ENCODE results near the gene KHDRBS2.
"Not testable (repeated sequence)": the region's sequence is repeated elsewhere in the genome, so short reads cannot be mapped to it uniquely, and the experiment has no call there.

KHDRBS2 gene

DNA sequence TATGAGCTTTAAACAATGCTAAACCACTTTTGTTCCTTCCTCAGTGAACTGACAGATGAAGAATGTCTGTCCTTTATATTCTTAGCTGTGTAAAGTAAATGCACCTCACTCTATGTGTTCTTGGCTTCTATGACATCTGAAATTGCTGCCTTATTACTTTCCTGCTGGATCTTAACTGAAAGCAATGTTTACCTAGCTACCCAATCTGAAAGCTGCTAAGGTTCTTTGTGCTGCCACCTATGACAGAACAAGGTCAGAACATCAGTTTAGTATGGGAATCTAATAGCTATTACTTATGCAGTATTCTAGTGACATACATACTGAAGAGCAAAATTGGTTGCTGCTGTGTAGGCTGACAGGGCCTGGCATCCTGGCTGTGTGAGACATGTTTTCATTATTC is 444.1 kb downstream of the KHDRBS2 start:
- no peak for DNase-seq

DNA sequence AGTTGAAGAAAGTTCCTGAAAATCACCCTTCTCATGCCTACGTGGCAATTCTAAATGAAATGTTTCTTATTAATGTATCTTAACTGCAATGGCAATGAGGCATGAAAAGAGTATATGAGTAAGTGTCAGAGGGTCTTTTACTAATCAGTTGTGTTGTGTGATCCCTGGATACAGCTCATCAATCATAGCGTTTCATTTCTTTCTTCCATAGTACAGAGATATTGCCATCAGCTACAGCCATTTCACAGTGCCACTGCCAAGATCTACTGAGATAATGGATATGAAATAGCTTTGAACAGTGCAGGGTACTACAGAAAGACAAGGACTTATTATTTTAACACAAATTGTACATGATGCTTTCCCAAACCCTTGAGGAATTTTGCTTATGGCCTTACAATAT is 450.8 kb downstream of the KHDRBS2 start:
- DNase-seq, result no peak

DNA sequence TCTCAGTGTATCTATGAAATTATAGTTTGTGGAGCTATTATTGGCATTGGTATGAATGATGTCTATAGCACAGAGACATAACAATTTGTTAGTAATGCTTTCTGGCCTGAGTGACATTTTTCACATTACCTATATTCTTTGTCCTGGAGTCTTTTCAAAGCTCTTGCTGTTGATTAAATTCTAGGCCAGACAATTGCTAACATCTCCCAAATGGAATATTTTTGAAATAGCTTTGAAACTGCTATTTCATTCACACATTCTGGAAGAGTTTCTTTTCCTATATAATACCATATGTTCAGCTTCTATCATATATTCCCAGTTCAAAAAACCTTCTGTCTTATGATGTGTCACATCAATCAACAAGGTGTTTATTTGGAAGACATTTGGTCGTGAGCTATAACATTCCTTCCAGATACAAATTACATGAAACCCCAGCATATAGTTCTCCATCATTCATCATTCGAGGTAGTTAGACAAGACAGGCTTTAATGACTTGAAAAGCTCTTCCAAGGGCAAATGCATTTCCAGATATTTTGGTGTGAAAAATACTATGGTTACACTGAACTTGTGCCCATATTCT is 452.8 kb downstream of the KHDRBS2 start:
- DNase-seq, result no peak

DNA sequence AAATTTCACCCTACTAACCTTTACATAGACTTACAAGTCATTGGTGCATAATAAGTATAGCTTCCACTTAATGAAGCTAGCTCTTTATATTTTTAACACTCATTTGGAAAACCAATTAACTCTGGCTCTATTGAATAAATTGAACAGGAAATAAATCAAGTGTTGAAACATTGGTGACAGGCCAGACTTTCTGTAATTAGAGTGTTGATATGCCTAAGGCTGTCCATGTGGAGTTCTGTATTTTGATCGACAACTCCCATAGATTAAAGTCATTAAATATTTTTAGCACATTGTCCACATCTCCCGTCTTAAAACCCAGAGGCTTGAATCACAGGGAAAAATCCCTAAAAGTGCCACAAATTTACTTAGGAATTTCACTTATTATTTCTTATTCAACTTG is 468.3 kb downstream of the KHDRBS2 start:
- no peak for DNase-seq

DNA sequence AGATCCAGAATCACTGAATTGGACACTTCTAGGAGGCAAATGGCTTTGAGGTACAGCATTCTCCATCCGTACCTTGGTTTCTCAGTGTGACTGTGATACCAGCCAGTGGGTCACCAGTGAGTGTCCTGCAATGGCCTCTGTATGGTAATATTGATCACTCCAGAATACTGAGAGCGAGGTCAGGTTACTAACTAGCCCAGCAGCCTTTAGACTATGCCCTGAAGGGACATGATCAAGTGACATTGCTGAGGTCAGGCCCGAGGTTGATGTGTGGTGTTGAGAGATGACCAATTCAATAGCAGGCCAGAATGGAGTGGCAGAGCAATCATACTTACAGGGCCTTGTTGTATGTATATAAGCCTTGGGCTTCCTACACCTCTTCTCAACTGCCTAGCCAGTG is 476.0 kb downstream of the KHDRBS2 start:
- DNase-seq, result no peak

DNA sequence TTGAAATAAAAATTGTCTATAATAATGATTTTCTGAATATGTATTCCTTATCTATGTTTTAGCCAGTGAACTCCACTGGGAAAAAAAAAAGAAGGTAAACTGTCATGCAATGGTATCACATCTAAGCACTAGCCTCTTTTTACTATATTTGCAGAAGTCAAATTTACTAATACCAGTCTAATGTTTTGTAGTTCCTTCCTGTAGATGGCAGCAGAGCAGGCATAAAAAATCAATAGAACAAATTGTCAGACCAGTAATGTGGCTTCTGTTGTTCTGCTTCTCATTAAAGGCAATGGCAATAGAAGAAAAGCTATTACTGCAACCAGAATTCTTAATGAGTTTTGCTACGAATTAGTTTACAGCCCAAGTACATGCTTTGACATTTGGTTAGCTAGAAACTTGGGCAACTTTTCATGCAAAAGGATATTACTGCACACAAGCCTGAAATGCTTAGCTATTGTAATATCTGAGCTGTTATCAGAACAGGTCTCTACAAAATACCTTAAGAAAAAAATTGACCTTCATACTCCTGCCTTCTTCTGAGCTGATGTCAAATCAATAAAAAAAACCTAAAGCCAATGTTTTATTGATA is 476.9 kb downstream of the KHDRBS2 start:
- DNase-seq, result peak; percentile 13

DNA sequence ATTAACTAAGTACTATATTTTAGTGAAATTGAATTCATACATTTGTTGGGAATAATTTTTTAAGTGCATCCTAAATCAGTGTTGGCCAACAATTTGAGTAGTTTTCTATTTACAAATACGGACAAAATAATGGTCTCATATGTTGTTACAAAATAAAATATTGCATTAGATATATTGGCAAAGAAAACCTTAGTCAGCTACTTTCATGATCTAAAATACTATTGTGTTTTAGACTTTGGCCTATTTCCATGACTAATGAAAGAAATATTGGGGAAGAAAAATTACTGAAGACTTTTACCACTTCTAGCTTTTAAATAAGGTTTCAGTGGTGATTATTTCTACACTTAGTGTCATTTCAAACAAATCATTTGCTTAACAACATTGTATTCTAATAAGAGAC is 498.0 kb downstream of the KHDRBS2 start:
- no peak for DNase-seq

DNA sequence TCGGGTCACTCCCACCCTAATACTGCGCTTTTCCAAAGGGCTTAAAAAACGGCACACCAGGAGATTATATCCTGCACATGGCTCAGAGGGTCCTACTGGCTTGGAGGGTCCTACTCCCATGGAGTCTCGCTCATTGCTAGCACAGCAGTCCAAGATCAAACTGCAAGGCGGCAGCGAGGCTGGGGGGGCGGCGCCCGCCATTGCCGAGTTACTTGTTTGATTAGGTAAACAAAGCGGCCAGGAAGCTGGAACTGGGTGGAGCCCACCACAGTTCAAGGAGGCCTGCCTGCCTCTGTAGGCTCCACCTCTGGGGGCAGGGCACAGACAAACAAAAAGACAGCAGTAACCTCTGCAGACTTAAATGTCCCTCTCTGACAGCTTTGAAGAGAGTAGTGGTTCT is 516.6 kb downstream of the KHDRBS2 start:
- DNase-seq, result not testable (repeated sequence)

DNA sequence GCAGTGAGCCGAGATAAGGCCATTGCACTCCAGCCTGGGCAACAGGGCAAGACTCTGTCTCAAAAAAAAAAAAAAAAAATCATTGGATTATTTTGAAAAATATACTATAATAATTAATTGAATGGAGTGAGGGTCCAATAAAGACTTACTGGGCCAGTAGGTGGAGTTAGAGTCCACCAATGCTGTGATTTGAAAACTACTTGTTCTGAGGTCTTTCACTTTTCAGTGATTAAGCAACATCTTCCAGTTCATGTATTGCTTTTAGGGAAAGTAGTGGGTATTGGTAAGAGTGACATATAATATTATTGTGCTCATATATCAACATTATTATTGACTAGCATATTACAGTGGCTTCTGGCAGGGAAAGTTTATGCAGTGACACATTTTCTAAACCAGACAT is 530.3 kb downstream of the KHDRBS2 start:
- DNase-seq, result no peak

DNA sequence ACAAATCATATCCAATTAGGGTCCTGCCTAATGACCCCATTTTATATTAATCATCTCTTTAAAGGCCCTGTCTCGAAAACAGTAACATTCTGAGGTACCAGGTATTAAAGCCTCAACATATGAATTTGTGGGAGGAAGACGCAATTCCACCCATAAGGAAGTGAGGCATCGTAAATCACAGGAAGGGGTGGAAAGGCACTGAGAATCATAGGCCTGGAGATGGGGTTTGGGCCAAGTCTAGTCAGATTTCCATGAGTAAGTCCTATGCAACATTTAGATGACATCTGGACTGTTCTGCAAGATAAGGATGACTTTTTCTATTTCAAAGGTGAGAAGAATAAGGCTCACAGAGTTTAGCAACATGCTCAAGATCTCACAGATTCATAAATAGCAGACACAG is 534.0 kb downstream of the KHDRBS2 start:
- DNase-seq, result no peak

DNA sequence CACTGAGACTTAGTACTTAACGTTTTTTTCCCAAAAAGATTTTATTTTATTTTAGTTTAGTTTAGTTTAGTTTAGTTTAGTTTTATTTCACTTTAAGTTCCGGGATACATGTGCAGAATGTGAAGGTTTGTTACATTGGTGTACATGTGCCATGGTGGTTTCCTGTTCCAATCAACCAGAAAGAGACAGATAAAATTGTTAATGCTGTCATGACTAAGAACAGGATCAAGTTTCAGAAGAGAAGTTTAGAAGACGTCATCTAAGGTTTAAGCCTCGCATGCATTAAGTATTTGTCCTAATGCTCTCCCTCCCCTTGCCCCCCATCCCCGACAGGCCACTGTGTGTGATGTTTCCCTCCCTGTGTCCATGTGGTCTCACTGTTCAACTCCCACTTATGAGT is 540.0 kb downstream of the KHDRBS2 start:
- DNase-seq, result no peak

DNA sequence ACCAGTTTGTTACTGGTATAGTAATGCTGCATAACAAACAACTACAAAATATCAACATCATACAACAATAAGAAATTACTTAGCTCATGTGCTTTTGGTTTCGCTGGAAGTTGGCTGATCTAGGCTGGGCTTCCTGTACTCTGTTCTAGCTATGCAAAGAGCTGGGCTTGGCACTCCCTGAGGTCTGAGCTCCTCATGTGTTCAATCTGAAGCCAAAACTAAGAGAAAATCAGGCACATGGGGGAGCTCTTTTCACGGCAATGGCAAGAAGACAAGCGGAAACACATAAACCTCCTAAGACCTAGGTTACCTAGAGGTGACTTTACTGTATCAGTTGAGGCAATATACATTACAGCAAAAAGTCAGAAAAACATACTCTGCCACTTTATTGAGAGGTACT is 574.2 kb downstream of the KHDRBS2 start:
- no peak for DNase-seq

DNA sequence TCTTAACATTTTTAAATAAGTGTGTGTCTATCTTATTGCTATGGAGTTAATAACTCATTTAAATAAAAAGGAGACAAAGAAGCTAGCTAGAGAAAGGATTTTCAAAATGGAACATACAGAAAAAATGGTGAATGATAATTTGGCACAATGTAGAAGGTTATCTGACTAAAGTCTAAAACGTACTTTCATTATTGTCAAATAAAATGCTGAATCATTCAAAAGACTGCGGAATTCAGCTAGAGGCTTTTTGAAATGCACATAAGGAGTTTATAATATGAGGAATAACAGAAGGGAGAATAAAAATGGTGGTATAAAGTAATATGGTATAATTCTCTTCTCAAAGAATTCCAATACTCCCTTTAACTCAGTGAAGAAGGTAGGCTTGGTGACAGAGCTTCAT is 597.9 kb downstream of the KHDRBS2 start:
- DNase-seq, result no peak

DNA sequence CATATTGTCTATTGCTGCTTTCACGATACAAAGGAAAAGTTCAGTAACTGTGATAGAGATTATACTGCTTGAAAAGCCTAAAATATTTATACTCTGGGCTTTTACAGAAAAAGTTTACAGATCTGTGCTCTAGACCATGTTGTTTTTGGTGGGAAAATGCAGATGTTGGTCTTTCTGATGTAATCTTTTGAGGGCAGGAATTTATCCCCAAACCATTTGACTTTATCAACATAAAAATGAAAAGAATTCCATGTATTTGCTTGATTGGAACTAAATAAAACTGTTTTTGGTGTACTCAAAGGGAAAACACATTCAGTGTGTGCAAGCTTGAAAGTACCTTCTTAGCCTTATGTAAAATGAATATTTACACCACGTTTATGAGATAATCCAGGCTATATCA is 603.5 kb downstream of the KHDRBS2 start:
- DNase-seq, result no peak

DNA sequence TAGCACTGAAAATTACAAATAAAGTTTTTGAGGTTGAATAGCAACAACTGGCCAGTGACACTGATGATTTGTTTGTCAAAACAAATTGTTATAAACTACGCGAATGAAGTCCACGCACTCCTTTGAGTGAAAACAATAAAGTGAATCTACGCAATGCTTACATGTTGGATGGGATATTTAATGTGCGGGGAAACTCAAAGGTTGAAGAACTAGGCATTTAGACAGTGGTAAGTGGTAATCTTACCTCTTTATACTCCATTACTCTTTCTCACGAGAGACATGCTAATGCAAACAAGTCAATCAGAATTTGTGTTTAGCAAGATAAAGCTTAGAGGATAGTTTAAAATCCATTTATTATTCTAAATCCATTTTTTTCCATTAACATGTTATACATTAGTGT is 606.4 kb downstream of the KHDRBS2 start:
- DNase-seq, result no peak

DNA sequence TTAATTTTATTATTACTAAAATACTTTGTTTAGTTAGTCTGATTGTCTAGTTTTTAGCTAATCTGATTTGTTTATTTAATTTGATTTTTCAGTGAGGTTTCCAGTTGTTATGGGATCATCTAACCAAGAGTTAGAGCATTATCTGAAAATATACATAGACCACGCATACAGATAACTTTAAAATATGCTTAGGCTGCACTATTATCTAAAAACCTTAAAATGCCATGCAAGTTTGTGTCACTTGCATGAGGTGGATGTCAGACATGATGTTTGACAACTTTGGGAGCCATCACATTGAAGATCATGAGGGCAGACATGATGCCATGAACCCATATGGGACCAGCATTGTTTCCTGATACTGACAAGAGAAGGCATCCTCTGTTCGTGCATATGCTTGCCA is 610.3 kb downstream of the KHDRBS2 start:
- no peak for DNase-seq

DNA sequence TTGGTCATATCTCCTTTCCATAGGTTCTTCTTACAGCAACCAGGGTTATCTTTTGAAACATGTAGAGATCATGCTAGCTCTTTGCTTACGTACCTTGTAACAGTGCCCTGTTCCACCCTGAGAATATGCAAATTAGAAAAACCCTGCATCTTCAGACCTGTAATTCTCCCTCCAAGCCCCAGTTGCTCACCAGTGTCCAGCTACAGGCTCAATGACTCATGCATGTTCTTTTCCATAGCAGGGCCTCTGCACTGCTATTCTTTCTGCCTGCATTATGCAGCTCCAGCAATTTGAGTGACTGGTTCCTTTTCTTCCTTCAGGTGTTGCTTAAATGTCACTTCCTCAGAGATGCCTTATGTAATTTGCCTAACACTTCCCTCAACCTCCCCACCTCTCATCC is 636.2 kb downstream of the KHDRBS2 start:
- DNase-seq, result no peak

DNA sequence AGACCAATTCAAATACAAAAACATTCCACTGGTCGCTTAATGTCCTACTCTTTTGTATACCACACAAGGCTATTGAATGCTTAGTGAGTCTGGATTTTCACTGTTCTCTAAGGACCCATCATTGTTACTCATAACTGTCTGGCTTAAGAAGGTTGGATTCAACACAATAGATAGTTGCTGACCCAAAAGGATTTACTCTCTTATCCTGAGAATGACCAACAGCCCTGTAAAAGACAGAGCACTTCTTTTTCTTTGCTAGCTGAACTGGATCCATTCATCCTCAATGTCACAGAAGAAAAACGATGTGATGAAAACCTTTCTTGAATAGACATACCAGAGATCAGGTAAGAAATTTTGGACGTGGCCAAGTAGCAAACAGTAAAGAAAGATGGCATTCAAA is 645.6 kb downstream of the KHDRBS2 start:
- no peak for DNase-seq
